Vagina (tissue), 2 donors: ENCODE data around the gene FXN.

Experiments
- CTCF ChIP-seq, 3 experiments: fragments of 450-650 bp in 2 of 3; fragments of 200-600 bp in 1 of 3; sonication (generic) in 1 of 3; IDR thresholded peaks; one replicate each; pipeline ENCODE4 v1.5.1; 2017 to 2019; ENCODE audit warnings: antibody characterized with exemption in 3 of 3, mild to moderate bottlenecking in 2 of 3, moderate library complexity in 2 of 3
- POLR2AphosphoS5 ChIP-seq, 2 donors: sonication (generic); formaldehyde crosslinking; IDR thresholded peaks; one replicate each; pipeline ENCODE4 v1.9.0; 2017; ENCODE audit warnings: antibody characterized with exemption in 2 of 2, mild to moderate bottlenecking in 2 of 2, low read depth in 1 of 2; ENCODE audit not compliant: insufficient read depth in 1 of 2

- TF ChIP-seq CTCF (IDR thresholded peaks at IDR 0.05) (no peak), POLR2AphosphoS5 (IDR thresholded peaks at IDR 0.05; ENCODE audit: insufficient read depth in 1 of 2, low read depth in 1 of 2) (no peak)
Observed at GRCh38 chr9:69139596-69139995, 104.0 kb downstream of the FXN start.
